Neural crest cell (in vitro differentiated cells): ENCODE data around the gene ZFP62. TPM values are rescaled to one million over a fixed set of nuclear protein-coding genes. Genes with fewer than 3 reads are reported as not detected.

Source experiments
- DNase-seq: peaks from one replicate; pipeline ENCODE4 v3.0.0; 2021; ENCODE audit warnings: low read depth, mixed read lengths, low spot score
- H3K27ac Mint-ChIP-seq: one replicate; pipeline ENCODE4 v1.8.0; 2021; ENCODE audit warnings: mild to moderate bottlenecking, mixed read lengths; ENCODE audit not compliant: unreplicated experiment
- H3K27me3 Mint-ChIP-seq: 2 replicates; pipeline ENCODE4 v1.8.0; 2021; ENCODE audit warnings: low read depth, mild to moderate bottlenecking, mixed read lengths
- H3K36me3 Mint-ChIP-seq: 2 replicates; pipeline ENCODE4 v1.8.0; 2021; ENCODE audit warnings: low read depth, mild to moderate bottlenecking, mixed read lengths
- H3K4me1 Mint-ChIP-seq: 2 replicates; pipeline ENCODE4 v1.8.0; 2021; ENCODE audit warnings: mixed read lengths
- H3K4me3 Mint-ChIP-seq: one replicate; pipeline ENCODE4 v1.8.0; 2021; ENCODE audit warnings: mild to moderate bottlenecking, mixed read lengths
- H3K9me3 Mint-ChIP-seq: 2 replicates; pipeline ENCODE4 v1.8.0; 2021; ENCODE audit warnings: mixed read lengths
- CTCF ChIP-seq: fragments of 200-600 bp; sonication (generic); conservative IDR thresholded peaks from 2 replicates; pipeline ENCODE4 v1.5.0; 2021; ENCODE audit warnings: antibody characterized with exemption, mild to moderate bottlenecking
- total RNA-seq: library from RNA; stranded (reverse); gene quantifications from 2 replicates; pipeline ENCODE4 v1.2.1, GENCODE V29; 2021

The ZFP62 gene
- total RNA-seq, 1 donor from 2014 or later, result 44.4 TPM

GRCh38 chr5:180799194-180799593, 61.9 kb downstream of the ZFP62 start:
- peak overlapping the region; percentile 84 for H3K27ac Mint-ChIP-seq
- no peaks in the 10 kb centered on the region for H3K9me3 Mint-ChIP-seq
- no peak for TF ChIP-seq CTCF
- peaks cover 3% of the 10 kb centered on the region for H3K36me3 Mint-ChIP-seq
- H3K4me1 Mint-ChIP-seq, result peaks cover 45% of the 10 kb centered on the region
- no peak overlapping the region for H3K4me3 Mint-ChIP-seq
- no peak for DNase-seq
- no peaks in the 10 kb centered on the region for H3K27me3 Mint-ChIP-seq

- Mint-ChIP-seq H3K27me3 (no peaks in the 10 kb centered on the region), H3K36me3 (peaks cover 3% of the 10 kb centered on the region), H3K9me3 (no peaks in the 10 kb centered on the region), H3K4me1 (peaks cover 42% of the 10 kb centered on the region), H3K27ac (peak overlapping the region; percentile 43), H3K4me3 (no peak overlapping the region)
- no peak for TF ChIP-seq CTCF
- no peak for DNase-seq
Measured at GRCh38 chr5:180798193-180798592, 62.9 kb downstream of the ZFP62 start.

Other genes starting within 250 kb of the ZFP62 start
- gene FLT4, start 211.7 kb downstream of the ZFP62 start, total RNA-seq, result 13.1 and 15.7 TPM in 2 replicates
- gene OR2Y1, start 121.2 kb downstream of the ZFP62 start, total RNA-seq, result not detected in 2 replicates
- gene MGAT1, start 58.5 kb downstream of the ZFP62 start, total RNA-seq, result 57.0 and 57.1 TPM in 2 replicates
- gene BTNL8, start 37.9 kb upstream of the ZFP62 start, total RNA-seq, result not detected in 2 replicates
- gene BTNL3, start 127.6 kb upstream of the ZFP62 start, total RNA-seq, result not detected in 2 replicates
- not detected in 2 replicates for gene BTNL9, start 179.0 kb upstream of the ZFP62 start, total RNA-seq